Neural crest cell (in vitro differentiated cells): ENCODE measurements around the gene APBA2. TPM values are rescaled to one million over a fixed set of nuclear protein-coding genes. Genes with fewer than 3 reads are reported as not detected.

ENCODE experiments used
- DNase-seq: peaks from one replicate; pipeline ENCODE4 v3.0.0; 2021; ENCODE audit warnings: low read depth, mixed read lengths, low spot score
- H3K27ac Mint-ChIP-seq: one replicate; pipeline ENCODE4 v1.8.0; 2021; ENCODE audit warnings: mild to moderate bottlenecking, mixed read lengths; ENCODE audit not compliant: unreplicated experiment
- H3K27me3 Mint-ChIP-seq: 2 replicates; pipeline ENCODE4 v1.8.0; 2021; ENCODE audit warnings: low read depth, mild to moderate bottlenecking, mixed read lengths
- H3K36me3 Mint-ChIP-seq: 2 replicates; pipeline ENCODE4 v1.8.0; 2021; ENCODE audit warnings: low read depth, mild to moderate bottlenecking, mixed read lengths
- H3K4me1 Mint-ChIP-seq: 2 replicates; pipeline ENCODE4 v1.8.0; 2021; ENCODE audit warnings: mixed read lengths
- H3K4me3 Mint-ChIP-seq: one replicate; pipeline ENCODE4 v1.8.0; 2021; ENCODE audit warnings: mild to moderate bottlenecking, mixed read lengths
- H3K9me3 Mint-ChIP-seq: 2 replicates; pipeline ENCODE4 v1.8.0; 2021; ENCODE audit warnings: mixed read lengths
- total RNA-seq: library from RNA; stranded (reverse); gene quantifications from 2 replicates; pipeline ENCODE4 v1.2.1, GENCODE V29; 2021
- TF ChIP-seq, protein P1 (sequence below): fragments of 200-600 bp; sonication (generic); conservative IDR thresholded peaks from 2 replicates; pipeline ENCODE4 v1.5.0; 2021; ENCODE audit warnings: antibody characterized with exemption, mild to moderate bottlenecking

The APBA2 gene
- total RNA-seq, 1 donor from 2014 or later = 79.9 TPM

DNA sequence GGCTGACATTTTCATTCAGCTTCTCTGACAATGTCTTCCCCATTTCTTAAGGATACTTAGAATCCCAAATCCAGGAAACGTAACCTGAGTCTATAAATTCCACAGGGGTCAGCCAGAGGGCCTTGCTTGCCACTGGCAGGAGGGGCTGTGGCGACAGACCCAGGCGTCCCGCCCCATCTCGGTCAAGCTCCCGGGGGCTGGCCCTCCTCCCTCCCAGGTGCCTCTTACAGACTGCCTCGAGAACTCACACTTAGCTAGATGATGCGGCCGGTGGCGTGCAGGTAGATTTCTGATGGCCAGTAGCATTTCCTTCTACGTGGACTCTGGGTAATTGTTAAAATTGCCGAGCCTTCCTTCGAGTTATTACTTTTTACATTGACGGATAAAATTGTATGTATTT lies 211.4 kb downstream of the APBA2 start:
- no peaks in the 10 kb centered on the region for H3K27me3 Mint-ChIP-seq
- DNase-seq = no peak

DNA sequence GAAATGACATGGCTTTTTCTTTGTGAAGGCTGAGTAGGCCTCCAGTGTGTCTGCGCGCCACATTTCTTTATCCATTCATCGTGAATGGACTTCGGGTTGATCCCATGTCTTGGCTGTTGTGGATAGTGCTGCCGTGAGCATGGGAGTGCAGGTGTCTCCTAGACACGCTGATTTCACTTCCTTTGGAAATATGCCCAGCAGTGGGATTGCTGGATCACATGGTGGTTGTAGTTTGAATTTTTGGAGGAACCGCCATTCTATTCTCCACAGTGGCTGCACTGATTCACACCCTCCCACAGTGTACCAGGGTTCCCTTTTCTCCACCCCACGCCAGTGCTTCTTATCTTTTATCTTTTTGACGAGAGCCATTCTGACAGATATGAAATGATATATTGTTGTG lies 212.2 kb downstream of the APBA2 start:
- no peaks in the 10 kb centered on the region for H3K27me3 Mint-ChIP-seq
- H3K4me1 Mint-ChIP-seq = peaks cover 15% of the 10 kb centered on the region
- peaks cover 19% of the 10 kb centered on the region for H3K36me3 Mint-ChIP-seq
- no peak for DNase-seq
- no peaks in the 10 kb centered on the region for H3K9me3 Mint-ChIP-seq
- TF ChIP-seq, protein P1, sequence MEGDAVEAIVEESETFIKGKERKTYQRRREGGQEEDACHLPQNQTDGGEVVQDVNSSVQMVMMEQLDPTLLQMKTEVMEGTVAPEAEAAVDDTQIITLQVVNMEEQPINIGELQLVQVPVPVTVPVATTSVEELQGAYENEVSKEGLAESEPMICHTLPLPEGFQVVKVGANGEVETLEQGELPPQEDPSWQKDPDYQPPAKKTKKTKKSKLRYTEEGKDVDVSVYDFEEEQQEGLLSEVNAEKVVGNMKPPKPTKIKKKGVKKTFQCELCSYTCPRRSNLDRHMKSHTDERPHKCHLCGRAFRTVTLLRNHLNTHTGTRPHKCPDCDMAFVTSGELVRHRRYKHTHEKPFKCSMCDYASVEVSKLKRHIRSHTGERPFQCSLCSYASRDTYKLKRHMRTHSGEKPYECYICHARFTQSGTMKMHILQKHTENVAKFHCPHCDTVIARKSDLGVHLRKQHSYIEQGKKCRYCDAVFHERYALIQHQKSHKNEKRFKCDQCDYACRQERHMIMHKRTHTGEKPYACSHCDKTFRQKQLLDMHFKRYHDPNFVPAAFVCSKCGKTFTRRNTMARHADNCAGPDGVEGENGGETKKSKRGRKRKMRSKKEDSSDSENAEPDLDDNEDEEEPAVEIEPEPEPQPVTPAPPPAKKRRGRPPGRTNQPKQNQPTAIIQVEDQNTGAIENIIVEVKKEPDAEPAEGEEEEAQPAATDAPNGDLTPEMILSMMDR = no peak
- no peak overlapping the region for H3K4me3 Mint-ChIP-seq
- no peak overlapping the region for H3K27ac Mint-ChIP-seq

More for the DNA sequence above, 211.4 kb downstream of the APBA2 start:
- Mint-ChIP-seq H3K4me3 (no peak overlapping the region), H3K9me3 (no peaks in the 10 kb centered on the region), H3K4me1 (peaks cover 15% of the 10 kb centered on the region), H3K27ac (peak overlapping the region; percentile 19), H3K36me3 (peaks cover 16% of the 10 kb centered on the region)
- TF ChIP-seq, protein P1 = no peak

DNA sequence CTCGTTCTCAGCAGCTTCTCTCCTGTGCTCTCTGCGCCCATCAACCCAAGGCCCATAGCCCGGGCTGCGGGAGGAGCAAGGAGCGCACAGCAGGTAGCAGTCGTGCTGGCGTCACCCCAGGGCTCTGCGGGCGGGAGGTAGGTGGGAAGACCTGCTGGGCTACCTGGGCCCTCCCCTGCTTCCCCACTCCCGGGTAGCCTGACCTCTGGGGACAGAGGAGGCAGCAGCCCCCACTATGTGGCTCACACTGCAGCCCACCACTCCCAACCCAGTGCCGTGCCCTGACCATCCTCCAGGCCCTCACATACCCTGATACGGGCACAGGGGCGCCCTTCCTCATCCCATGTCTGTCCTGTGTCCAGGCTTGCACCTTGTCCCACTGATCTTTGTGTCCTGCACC lies 212.9 kb downstream of the APBA2 start:
- Mint-ChIP-seq H3K9me3 (no peaks in the 10 kb centered on the region), H3K4me3 (no peak overlapping the region), H3K4me1 (peaks cover 15% of the 10 kb centered on the region), H3K27ac (no peak overlapping the region), H3K27me3 (no peaks in the 10 kb centered on the region), H3K36me3 (peaks cover 19% of the 10 kb centered on the region)
- TF ChIP-seq, protein P1 = no peak
- no peak for DNase-seq

DNA sequence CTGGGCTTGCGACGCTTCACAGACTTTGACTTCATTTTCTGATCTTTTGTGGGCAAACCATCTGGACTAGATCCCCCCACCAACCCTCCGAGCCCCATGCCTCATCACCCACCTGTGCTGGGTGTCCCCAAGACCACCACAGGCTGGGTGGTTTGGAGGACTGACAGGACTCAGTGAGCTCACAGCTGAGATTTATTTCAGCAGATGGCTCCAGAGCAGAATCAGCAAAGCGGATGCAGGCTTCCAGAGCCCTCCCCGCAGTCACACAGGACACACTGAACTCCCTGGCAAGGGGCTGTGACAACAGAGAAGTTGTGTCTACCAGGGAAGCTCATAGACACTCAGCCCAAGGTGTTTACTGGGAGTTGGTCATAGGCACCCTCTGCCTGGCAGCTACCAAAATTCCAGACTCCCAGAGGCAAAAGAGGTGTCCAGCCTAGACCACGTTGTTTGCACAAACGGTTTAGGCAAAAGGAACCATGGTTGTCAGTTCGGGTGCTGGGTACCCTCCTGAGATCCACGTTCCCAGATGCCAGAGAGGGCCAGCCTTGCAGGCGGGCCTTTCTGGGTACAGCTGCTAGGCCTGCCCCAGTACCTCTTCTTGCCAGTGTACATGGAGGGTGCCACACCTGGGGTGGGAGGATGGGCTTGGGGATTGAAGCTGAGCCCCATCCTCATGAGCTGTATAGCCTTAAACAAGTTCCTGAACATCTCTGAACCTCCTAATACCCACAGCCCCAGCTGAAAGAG lies 213.5 kb downstream of the APBA2 start:
- Mint-ChIP-seq H3K9me3 (no peaks in the 10 kb centered on the region), H3K36me3 (peaks cover 15% of the 10 kb centered on the region), H3K27ac (no peak overlapping the region), H3K4me3 (no peak overlapping the region), H3K4me1 (peaks cover 11% of the 10 kb centered on the region), H3K27me3 (no peaks in the 10 kb centered on the region)
- TF ChIP-seq, protein P1 = no peak
- no peak for DNase-seq

DNA sequence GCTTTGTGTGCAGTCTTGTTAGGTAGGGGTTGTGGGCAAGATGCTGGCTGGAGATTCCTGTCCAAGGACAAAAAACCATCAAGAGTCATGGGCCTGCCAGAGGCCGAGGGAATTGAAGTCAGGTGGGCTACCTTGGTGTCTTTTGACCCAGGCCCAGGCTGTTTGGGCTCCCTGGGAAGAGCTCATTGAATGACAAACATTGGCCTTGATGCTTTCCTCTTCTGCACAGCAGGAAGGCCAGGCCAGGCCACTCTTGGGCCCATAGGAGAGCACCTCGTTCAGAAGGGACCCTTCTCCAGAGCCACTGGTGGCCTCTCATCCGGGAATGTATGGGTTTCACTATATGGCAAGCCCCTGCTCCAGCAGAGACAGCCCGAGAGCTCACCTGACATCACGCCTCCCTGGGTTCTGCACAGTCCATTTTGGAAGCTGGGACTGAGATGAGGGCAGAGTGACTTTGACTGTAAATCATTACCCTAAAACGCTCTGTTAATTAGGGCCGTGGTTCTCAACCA lies 214.8 kb downstream of the APBA2 start:
- peaks cover 11% of the 10 kb centered on the region for H3K36me3 Mint-ChIP-seq
- DNase-seq = no peak
- H3K4me1 Mint-ChIP-seq = peaks cover 7% of the 10 kb centered on the region
- H3K27me3 Mint-ChIP-seq = no peaks in the 10 kb centered on the region
- TF ChIP-seq, protein P1 = no peak
- H3K4me3 Mint-ChIP-seq = no peak overlapping the region
- H3K9me3 Mint-ChIP-seq = no peaks in the 10 kb centered on the region
- no peak overlapping the region for H3K27ac Mint-ChIP-seq
